AG08396 (cell line): ENCODE results near the gene KDF1.

Source experiments
- DNase-seq: peaks from one replicate; pipeline ENCODE4 v3.0.0; 2012; ENCODE audit warnings: low spot score, mixed read lengths

Gene KDF1, protein sequence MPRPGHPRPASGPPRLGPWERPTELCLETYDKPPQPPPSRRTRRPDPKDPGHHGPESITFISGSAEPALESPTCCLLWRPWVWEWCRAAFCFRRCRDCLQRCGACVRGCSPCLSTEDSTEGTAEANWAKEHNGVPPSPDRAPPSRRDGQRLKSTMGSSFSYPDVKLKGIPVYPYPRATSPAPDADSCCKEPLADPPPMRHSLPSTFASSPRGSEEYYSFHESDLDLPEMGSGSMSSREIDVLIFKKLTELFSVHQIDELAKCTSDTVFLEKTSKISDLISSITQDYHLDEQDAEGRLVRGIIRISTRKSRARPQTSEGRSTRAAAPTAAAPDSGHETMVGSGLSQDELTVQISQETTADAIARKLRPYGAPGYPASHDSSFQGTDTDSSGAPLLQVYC

DNA sequence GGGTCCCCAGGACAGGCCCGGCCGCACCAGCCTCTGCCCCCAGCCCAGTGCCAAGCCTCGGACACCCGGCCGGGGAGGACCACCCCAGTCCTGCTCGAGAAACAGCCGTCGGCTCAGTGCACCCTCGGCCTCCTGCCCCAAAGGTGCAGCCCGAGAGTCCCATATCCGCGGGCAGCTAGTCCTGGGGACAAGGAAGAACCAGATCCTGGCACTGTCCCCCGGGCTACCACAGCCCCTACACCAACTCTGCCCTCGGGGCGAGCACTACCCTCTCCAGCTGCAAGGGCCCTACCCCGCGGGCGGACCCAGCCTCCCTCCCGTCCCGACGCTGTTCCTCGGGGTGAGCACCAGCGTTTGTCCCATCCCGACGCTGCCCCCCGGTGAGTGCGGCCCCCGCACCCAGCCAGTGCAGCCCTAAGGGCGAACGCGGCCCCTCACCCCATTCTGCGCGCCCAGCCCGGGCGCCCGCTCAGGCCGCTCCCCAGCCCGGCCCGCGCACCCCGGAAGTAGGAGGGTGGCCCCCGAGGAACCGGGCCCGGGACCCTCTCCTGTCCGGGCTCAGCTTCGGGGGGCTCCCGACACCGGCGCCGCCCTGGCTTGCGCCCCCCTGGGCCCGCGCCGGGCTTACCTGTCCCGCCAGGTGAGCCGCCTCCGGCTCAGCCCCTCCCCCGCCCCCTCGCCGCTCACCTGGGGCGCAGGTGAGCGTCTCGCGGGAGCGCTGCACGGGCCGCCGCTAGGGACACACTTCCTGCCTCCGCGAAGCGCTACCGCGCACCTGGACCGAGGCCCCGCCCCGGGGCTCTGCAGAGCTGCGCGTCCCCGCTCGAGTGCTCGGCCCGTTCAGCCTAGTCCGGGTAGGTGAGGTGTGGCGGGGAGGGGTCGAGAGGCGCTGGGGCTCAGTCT, at the start of gene KDF1:
TSS of gene KDF1 (minus strand) at position 747 of the 903 bp plus-strand sequence. CDS start 8,088 bp downstream, outside the sequence.
- peak; percentile 32 for DNase-seq

GRCh38 chr1:27009601-27010197, 49.4 kb upstream of the KDF1 start:
- no peak for DNase-seq

GRCh38 chr1:27007909-27008582, 47.8 kb upstream of the KDF1 start:
- DNase-seq: peak; percentile 51

DNA sequence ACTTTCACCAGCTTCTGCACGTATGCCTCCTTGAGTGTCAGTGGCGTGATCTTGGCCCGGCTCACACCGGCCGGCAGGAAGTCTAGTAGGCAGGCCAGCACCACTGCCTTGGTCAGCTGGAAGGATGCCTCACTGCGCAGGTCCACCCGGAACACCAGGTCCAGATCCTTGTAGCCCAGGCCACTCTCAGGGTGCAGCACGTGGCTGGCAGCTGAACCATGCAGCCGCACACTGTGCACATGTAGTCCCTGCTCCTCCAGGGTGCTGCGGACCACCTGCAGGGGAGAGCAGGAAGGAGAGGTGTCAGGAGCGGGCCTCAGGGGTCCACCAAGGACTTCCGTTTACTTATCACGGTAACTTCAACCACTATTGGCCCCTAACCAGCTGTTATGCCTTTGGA, 46.4 kb upstream of the KDF1 start:
- DNase-seq: no peak

DNA sequence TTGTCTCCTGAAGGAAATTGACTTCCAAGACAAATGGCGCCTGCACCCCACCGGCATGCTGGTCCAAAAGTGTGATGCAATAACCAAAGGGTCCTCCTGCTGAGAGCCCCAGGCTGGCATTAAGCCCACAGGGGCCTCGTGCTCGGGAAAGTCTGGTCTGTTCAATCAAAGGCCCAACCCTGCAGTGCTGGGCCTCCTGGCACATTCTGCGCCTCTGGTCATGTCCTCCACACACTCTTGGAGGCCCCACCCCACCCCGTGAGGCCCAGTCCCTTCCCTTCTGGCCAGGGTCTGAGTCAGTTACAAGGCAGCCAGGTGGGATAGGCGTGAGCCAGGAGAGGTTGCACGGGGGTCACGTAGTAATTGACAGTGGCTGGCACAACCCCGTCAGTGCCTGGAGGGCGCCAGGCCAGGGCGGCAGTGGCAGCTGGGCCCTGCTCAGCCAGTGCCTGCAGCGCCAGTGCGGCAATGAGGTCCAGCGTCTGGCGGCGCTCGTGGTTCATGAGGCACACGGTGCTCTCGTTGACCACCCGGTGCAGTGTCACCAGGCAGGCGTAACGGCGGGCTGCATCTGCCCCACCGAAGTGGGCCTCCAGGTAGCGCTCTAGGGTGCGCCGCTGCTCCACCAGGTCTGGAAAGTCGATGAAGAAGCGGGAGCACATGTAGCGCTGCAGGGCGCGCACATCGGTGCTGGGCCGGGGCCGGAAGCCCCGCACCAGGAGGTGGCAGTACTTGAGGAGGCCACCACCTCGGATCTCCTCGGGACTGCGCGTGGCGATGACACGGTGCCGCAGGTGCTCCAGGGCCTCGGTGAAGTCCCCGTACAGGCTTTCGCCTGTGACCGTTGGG, 45.6 kb upstream of the KDF1 start:
- DNase-seq: no peak

- no peak for DNase-seq
These were observed 44.9 kb upstream of the KDF1 start for GRCh38 chr1:27005166-27005530.

GRCh38 chr1:27004471-27005165, 44.4 kb upstream of the KDF1 start:
- DNase-seq: peak; percentile 53

DNA sequence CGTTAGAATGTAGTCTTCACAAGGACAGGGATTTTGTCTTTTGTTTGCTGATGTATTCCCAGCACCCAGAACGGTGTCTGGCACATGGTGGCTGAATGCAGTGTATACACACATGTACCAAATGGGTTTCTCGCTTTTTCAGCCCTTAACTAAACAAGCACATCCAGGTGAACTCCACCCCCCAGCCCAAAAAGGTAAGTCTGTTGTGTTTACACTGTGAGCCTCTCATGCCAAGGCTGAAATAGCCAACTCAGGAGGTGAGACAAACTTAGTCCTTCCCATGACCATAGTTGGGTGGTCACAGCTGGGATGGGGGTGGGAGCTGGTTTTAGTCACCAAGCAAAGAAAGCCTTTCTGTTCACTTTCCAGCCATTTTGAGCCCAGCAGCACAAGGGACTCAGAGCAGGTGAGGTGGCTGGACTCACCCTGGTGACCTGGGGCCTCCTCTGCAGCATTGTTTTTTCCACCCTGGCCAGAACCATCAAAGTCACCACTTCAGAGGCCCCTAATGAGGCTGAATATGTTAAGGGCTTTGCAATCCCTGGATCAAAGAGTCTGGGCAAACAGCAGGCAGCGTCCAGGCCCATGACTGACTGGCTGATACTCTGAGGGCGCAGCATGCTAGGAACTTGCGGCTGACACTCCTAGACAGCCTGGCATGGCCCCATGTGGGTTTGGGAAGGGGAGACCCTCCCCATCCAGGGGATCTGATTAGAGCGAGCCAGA, 43.6 kb upstream of the KDF1 start:
- no peak for DNase-seq

GRCh38 chr1:27001570-27002360, 41.5 kb upstream of the KDF1 start:
- no peak for DNase-seq

DNA sequence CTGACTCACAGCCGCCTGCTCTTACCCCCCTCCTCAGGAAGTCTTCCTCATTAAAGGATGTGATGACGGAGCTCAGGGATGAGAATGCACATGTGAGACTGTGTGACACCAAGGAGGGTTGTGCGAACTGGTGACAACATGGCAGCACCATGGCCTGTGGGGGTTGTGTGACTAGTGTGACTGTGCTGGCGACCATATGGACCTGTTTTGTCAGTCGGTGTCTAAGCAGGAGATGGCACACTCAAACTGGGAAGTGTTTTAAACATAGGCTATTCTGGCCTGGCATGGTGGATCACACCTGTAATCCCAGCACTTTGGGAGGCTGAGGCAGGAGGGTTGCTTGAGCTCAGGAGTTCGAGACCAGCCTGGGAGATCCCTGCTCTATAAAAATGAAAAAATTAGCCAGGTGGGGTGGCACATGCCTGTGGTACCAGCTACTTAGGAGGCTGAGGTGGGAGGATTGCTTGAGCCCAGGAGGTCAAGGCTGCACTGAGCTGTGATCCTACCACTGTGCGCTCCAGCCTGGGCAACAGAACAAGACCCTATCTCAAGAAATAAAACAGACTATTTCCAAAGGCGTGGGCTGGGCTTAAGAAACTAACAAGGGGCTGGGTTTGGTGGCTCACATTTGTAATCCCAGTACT, 40.7 kb upstream of the KDF1 start:
- DNase-seq: no peak

DNA sequence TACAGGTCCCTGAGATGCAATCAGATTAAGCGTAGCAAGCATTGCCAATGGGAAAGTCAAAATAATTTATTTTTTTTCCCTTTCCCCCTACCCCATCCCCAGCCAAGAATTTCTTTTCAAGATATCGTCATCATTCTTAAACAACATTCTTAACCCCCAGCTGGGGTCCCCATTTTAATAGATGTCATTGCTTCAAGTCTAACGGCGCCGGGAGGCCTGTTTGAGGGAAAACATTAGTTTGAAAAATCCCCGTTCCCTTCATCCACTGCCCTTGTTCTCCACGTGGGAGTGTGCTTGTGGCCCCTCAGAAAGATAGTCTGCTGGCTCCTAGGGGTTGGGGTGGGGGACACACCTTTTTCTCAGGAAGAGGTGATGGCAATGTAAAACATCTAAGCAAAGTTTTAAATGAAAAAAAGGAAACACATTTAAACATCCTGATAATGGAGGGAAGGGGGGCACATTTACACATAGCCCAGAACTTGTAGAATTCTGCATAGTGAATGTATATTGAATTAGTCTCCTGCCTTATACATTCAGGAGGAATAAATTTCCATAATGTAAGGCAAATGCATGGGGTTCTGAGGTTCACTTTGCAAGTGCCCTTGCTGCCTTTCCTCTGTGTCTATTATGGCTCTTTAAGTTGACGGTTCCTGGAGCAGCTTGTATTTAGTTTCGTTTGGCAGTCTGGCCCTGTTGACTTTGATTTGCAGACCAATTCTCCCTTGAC, 40.0 kb upstream of the KDF1 start:
- no peak for DNase-seq

DNA sequence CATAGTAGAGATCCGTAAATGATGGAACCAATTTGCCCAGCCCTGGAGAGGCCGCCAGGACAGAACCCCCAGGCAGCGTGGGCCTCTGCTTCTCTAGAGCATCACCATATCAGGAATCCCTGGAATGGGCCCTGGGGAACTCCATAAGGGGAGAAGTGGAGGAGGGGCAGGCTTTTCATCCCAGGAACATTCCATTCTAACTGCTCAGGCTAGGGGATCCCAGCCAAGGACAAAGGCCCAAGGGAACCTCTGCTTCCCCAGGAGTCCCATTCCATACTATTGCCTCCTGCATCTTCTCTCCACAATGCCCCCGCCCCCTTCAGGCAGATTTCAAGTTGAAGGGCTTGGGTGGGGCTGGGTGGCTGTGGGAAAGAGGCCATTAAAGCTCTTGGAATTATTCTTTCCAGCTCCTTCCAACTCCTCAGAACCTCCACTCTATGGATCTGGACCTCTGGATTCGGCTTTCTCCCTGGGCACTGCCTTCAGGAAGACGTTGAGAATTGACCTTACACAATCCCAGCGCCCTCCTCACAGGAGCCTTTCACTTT, 39.2 kb upstream of the KDF1 start:
- DNase-seq: peak; percentile 93

DNA sequence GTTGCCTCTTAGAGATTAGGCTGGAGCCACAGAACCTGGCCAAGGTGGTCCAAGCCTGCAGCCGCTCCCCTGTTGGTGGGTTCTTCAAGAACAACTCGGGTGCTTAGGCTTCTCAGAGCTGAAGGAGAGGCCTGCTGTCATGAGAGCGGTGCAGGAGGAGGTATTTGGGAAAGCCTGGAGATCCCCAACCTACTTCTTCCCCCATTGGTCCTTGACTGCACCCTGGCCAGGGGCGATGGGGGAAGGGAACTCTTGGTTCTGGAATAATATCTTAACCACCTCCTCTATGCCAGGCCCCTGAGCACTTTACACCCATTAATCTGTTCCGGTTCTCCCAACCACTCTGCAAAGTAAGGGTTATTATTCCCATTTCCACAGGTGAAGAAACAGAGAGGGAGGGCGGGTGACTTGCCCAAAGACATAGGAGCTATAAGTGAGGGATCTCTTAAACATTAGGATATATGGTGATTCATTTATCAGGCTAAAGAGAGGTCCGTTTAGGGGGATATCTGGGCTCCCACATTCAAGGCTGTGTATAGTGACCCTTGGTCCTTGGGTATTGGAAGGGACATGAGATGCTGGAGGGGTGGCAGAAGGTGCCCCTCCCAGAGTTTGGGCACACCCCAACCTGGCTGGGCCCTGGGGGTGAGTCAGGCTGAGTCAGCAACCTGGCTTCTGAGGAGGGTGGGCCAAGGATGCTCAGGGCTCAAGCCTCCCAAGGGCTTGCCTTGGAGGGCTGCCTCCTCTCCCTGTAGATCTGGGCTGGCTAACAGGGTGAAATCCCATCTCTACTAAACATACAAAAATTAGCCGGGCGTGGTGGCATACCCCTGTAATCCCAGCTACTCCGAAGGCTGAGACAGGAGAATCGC, 38.4 kb upstream of the KDF1 start:
- no peak for DNase-seq

- no peak for DNase-seq
These were observed 36.4 kb upstream of the KDF1 start for GRCh38 chr1:26996665-26997064.

GRCh38 chr1:26996024-26996423, 35.8 kb upstream of the KDF1 start:
- peak; percentile 67 for DNase-seq

DNA sequence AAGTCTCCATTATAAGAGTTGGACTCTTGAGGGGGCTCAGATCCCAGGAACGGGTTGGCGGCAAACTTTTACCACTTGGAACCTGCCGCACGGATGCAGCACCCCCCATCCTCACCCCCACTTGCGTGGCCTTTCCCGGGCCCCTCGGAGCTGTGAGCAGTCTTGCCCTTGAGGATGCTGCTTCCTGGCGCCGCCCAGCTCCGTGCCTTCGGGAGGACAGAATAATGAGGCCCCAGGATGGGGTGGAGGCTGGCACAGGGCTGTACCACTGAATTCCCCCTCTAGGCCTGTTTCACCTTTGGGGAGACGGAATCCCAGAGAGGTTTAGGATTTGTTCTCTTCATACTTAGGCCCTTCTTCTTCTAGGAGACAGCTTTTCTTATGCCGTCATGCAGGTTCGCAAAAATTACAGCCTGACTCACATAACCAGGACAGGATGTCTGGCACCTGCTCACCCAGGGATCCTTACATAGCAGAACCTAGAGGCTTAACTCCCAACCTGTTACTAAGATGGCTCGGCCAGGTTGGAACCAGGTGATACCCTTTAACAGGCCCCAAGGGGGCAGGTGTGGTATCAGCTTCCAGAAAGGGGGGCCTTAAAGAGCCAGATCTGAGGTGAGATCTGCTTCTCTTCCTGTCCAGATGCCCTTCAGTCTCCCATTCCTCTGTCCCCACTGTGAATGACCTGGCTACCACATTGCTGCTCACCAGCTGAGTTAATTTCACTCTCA, 34.7 kb upstream of the KDF1 start:
- DNase-seq: no peak
